ENCODE data around the gene NEU1.
"Not testable (repeated sequence)": the region's sequence is repeated elsewhere in the genome, so short reads cannot be mapped to it uniquely, and the experiment has no call there.

NEU1 gene

GRCh38 chr6:31874084-31874670, 11.6 kb upstream of the NEU1 start:
- DNase-seq (ENCODE audit: low read depth), result no peak

DNA sequence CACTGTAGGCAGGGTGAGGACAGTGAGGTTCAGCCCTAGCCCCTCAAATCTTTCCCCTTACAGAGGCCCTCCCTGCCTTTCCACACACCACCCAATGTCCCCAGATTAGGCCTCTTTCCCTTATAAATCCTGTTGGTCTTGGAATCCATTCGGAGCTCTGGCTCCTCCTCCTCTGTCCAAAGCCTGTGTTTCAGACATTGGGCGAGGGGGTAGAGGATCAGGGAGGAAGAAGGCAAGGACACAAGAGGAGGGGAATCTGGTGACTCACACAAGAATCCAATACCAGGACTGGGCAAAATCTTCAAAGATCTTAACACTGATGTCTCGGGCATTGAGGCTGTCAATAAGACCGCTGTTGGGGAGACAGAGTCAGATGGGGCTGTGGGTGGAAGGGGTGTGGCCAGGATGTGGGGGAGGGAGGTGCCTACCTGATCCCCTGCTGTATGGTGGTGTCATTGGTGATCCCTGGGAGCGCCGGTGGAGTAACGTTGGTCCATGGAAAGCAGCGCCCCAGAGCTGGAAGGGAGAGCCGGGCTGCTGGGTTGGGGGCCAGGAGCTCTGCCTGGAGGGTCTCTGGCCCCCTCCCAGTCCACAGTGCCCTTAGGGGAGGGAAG, 8.5 kb upstream of the NEU1 start:
- no peak for DNase-seq (ENCODE audit: low read depth)

GRCh38 chr6:31870385-31870921, 7.8 kb upstream of the NEU1 start:
- DNase-seq (ENCODE audit: low read depth), result no peak

- DNase-seq (ENCODE audit: low read depth), result no peak
These were observed 6.7 kb upstream of the NEU1 start for GRCh38 chr6:31869343-31869742.

DNA sequence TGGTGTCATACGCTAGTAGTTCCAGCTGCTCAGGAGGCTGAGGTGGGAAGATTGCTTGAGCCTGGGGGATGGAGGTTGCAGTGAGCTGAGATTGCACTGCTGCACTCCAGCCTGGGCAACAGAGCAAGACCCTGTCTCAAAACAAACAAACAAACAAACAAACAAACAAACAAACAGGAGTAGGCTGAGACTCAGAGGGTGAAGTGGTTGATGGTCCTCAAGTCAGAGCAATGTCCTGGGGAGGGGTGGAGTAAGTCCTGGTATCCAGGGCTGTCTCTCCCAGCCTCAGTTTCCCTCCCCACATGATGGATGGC, 6.0 kb upstream of the NEU1 start:
- not testable (repeated sequence) for DNase-seq (ENCODE audit: low read depth)

DNA sequence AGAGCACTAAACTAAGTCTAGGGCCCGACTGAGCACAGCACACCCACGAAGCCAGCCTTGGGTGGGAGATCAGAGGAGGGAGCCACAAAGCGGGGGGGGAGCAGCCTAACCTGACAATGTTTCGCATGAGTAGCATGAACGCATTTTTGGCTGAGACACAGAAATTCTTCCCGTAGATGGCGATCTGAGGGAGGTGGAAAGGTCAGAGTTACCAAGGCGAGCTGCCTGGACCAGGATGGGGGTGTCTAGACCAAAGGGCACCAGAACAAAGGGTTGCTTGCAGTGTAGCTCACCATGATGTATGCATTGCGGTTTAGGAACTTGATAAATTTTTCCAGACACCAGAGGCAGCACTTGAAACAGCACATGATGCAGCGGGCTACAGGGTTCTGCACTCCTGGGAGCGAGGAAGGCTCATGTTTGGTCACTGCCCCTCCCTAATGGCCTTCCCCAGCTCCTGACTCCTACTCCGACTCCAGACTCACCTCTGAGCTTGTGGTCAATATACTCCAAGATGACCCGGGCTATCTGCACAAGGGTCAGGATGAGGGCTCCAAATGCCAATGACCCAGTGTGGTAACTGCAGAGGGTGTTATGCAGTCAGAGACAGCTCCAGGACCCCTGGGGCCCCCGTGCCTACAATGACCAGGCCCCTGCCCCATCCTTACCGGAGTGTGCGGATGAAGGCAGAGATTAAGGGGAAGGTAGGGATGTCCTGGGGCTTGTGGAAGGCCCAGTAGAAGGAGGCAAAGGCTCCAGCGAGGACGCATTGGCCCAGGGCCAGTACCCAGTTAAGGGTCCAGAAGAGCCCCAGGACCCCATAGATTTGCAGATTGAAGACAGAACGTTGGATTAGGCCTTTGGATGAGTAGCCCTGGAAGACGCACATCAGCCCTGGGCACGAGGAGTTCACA, 2.8 kb upstream of the NEU1 start:
- no peak for DNase-seq (ENCODE audit: low read depth)

- DNase-seq (ENCODE audit: low read depth), result no peak
These were observed 2.2 kb upstream of the NEU1 start for GRCh38 chr6:31864818-31865204.

DNA sequence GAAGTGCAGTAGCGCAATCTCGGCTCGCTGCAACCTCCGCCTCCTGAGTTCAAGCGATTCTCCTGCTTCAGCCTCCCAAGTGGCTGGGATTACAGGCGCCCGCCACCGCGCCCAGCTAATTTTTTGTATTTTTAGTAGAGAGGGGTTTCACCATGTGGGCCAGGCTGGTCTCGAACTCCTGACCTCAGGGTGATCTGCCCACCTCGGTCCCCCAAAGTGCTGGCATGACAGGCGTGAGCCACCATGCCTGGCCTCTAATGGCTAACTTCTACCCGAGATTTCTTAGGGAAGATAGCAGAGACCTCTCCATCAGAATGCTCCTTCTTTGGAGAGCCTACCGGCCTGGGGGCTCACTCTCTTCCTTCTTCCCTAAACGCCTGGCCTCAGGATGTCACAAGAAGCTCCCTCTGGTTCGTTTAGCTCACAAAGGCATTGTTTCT, 1.5 kb upstream of the NEU1 start:
- not testable (repeated sequence) for DNase-seq (ENCODE audit: low read depth)

GRCh38 chr6:31861919-31862343, 690 bp downstream of the NEU1 start:
- no peak for DNase-seq (ENCODE audit: low read depth)

GRCh38 chr6:31861150-31861549, 1.5 kb downstream of the NEU1 start:
- no peak for DNase-seq (ENCODE audit: low read depth)

GRCh38 chr6:31860349-31860748, 2.3 kb downstream of the NEU1 start:
- DNase-seq (ENCODE audit: low read depth), result no peak

DNA sequence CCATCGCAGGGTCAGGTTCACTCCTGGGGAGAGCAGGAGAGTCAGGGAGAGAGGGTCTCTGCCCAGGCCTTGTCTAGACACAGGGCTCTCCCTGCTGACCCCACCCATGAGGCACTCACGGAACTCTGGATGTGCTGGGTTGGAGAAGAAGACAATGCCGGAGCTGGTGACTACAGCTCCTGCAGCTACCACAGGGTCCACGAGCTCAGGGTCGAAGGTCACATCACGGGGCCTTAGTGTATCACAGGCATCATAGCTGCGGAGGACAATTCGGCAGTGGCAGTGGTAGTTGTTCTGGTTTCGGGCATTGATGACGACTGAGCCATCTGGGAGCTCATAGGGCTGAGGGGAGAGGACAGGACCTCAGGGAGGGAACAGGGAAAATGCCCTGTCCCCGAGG, 2.7 kb downstream of the NEU1 start:
- no peak for DNase-seq (ENCODE audit: low read depth)

DNA sequence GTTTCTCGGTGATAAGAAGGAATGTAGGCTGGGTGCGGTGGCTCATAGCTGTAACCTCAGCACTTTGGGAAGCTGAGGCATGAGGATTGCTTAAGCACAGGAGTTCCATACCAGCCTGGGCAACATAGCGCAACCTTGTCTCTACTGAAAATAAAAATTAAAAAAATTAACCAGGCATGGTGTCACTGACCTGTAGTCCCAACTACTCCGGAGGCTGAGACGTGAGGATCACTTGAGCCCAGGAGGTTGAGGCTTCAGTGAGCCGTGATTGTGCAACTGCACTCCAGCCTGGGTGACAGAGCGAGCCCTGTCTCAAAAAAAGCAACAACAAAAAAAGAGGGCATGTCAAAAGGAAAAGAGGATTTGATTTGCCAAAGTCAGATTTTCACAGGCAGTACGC, 3.9 kb downstream of the NEU1 start:
- DNase-seq (ENCODE audit: low read depth), result no peak

DNA sequence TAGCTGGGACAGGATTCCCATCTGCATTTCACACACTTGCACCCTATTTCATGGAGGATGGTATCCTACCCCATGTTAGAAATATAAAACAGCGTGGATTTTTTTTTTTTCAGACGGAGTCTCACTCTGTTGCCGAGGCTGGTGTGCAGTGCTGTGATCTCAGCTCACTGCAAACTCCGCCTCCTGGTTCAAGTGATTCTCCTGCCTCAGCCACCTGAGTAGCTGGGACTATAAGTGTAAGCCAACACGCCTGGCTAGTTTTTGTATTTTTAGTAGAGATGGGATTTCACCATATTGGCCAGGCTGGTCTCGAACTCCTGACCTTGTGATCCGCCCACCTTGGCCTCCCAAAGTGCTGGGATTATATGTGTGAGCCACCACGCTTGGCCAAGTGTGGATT, 4.8 kb downstream of the NEU1 start:
- DNase-seq (ENCODE audit: low read depth), result not testable (repeated sequence)

DNA sequence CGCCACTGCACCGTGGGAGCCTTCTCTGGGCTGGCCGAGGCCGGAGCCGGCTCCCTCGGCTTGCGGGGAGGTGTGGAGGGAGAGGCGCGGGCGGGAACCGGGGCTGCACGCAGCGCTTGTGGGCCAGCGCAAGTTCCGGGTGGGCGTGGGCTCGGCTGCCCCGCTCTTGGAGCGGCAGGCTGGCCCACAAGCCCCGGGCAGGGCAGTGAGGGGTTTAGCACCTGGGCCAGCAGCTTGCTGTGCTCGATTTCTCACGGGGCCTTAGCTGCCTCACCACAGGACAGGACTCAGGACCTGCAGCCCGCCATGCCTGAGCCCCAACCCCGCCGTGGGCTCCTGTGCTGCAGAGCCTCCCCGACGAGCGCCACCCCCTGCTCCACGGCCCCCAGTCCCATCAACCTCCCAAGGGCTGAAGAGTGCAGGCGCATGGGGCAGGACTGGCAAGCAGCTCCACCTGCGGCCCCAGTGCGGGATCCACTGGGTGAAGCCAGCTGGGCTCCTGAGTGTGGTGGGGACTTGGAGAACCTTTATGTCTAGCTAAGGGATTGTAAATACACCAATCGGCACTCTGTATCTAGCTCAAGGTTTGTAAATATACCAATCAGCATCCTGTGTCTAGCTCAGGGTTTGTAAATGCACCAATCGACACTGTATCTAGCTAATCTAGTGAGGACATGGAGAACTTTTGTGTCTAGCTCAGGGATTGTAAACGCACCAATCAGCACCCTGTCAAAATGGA, 10.5 kb downstream of the NEU1 start:
- not testable (repeated sequence) for DNase-seq (ENCODE audit: low read depth)

GRCh38 chr6:31851485-31851832, 11.2 kb downstream of the NEU1 start:
- DNase-seq (ENCODE audit: low read depth), result no peak

DNA sequence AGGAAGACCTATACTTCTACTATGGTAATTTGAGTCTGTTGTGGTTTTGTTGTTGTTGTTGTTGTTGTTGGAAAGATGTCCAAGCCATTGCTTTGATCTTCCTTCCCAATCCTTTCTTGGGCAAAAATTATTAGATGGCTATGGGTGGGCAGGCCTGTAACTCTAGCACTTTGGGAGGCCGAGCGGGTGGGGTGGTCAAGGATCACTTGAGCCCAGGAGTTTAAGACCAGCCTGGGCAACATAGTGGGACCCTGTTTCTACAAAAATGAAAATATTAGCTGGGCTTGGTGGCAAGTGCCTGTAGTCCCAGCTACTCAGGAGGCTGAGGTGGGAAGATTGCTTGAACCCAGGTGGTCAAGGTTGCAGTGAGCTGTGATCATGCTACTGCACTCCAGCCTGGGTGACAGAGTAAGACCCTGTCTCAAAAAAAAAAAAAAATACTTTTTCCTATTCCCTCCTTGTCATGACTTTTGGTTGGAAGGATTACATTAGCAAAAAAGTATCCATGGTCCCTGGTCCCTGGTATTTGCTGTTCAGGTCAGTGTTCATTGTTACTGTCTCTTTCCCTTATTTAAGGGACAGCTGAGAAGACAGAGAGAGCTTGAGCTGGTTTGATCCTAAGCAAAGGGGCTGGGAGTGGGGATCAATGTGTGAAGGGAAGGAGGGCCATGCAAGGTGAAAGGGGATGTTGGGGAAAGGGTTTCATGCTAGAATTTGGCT, 11.7 kb downstream of the NEU1 start:
- DNase-seq (ENCODE audit: low read depth), result no peak

- no peak for DNase-seq (ENCODE audit: low read depth)
These were observed 15.2 kb downstream of the NEU1 start for GRCh38 chr6:31847276-31847978.

DNA sequence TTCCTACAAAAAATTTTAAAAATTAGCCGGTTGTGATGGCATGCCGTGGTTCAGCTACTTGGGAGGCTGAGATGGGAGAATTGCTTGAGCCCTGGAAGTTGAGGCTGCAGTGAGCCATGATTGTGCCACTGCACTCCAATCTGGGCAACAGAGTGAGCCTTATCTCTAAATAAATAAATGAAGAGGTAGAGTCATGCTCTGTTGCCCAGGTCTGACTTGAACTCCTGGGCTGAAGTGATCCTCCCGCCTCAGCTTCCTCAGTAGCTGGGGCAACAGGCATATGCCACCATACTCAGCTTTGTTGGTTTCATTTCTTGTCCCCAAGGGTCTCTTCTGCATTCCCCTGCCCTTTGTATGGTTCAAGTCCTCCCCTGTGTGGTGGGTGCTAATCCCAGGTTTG, 18.1 kb downstream of the NEU1 start:
- no peak for DNase-seq (ENCODE audit: low read depth)

GRCh38 chr6:31842053-31842452, 20.6 kb downstream of the NEU1 start:
- DNase-seq (ENCODE audit: low read depth), result no peak

GRCh38 chr6:31839779-31840126, 22.9 kb downstream of the NEU1 start:
- not testable (repeated sequence) for DNase-seq (ENCODE audit: low read depth)

Measured in HS-5 (cell line).